Heart right ventricle (tissue), 16 donors: ENCODE measurements around the gene FGF9. TPM values are rescaled to one million over a fixed set of nuclear protein-coding genes. Genes with fewer than 3 reads are reported as not detected.

ENCODE experiments used
- ATAC-seq, 8 donors: fragments of 200-7000 bp; cut with Tn5 transposase; one replicate each; pipeline ENCODE4 v1.9.1; 2020; ENCODE audit warnings: mild to moderate bottlenecking in 8 of 8, moderate library complexity in 8 of 8, moderate number of reproducible peaks in 1 of 8
- DNase-seq, 2 donors: peaks; one replicate each; pipeline ENCODE4 v3.0.0-alpha.2; 2020
- H3K27ac ChIP-seq, 10 donors: fragments of 200-600 bp; sonication (generic) in 2 of 10; one replicate each; pipeline versions ENCODE4 v1.5.0 to v1.8.0; 2020 to 2022; ENCODE audit warnings: mild to moderate bottlenecking in 3 of 10
- H3K27me3 ChIP-seq, 7 donors: fragments of 200-600 bp; one replicate each; pipeline ENCODE4 v1.8.0; 2021 to 2022; ENCODE audit warnings: mild to moderate bottlenecking in 2 of 7
- H3K36me3 ChIP-seq, 9 donors: fragments of 200-600 bp; sonication (generic) in 1 of 9; one replicate each; pipeline versions ENCODE4 v1.5.0 to v1.8.0; 2020 to 2022; ENCODE audit warnings: mild to moderate bottlenecking in 2 of 9
- H3K4me1 ChIP-seq, 9 donors: fragments of 200-600 bp; sonication (generic) in 1 of 9; one replicate each; pipeline versions ENCODE4 v1.5.0 to v1.8.0; 2020 to 2022; ENCODE audit warnings: mild to moderate bottlenecking in 4 of 9
- H3K4me3 ChIP-seq, 10 donors: fragments of 200-600 bp; sonication (generic) in 2 of 10; one replicate each; pipeline versions ENCODE4 v1.5.0 to v1.8.0; 2020 to 2022; ENCODE audit warnings: mild to moderate bottlenecking in 7 of 10, moderate library complexity in 2 of 10
- H3K9me3 ChIP-seq, 11 donors: fragments of 200-600 bp in 10 of 11; sonication (generic) in 2 of 11; one replicate each; pipeline versions ENCODE4 v1.5.0 to v1.8.0; 2013 to 2022; ENCODE audit warnings: mild to moderate bottlenecking in 2 of 11, control low read depth in 1 of 11, moderate library complexity in 1 of 11
- WGBS, 2 donors: extraction: QIAGEN DNeasy Blood & Tissue Kit; methylation state at CpG; one replicate each; pipeline ENCODE4 v1.1.7; 2013; ENCODE audit warnings: inconsistent platforms in 1 of 2; 5-methylcytosine and 5-hydroxymethylcytosine counted together
- intact Hi-C, 10 donors: fragments of 100-400 bp; cut with DNase I; formaldehyde crosslinking; loops; one replicate each; pipeline versions ENCODE4 v1.11.1 to v1.14.2; 2022
- polyA plus RNA-seq, 2 donors: library from polyadenylated mRNA; stranded (reverse); fragments of 200-250 nt; gene quantifications; one replicate each; pipeline ENCODE4 v1.2.3, GENCODE V29; 2013
- total RNA-seq, 10 donors: library from RNA; stranded (reverse); fragmentation: NEBNext Ultra II Directional in 3 of 10; extraction: Animal tissue kit (Norgen Biotek cat#: 25700) in 3 of 10; gene quantifications; one replicate each; pipeline versions ENCODE4 v1.2.1 to v1.2.4, GENCODE V29; 2021 to 2023
- TF ChIP-seq, protein P1 (sequence below), 9 donors: fragments of 200-600 bp; sonication (generic) in 2 of 9; IDR thresholded peaks; one replicate each; pipeline versions ENCODE4 v1.5.0 to v1.8.0; 2021 to 2022; ENCODE audit warnings: antibody characterized with exemption in 9 of 9, mild to moderate bottlenecking in 5 of 9, moderate library complexity in 1 of 9
- donor health status: Arrhythmogenic right ventricular cardiomyopathy.
- donor health status: ischemic (EF 13 %, LVEDD 7.1; RV severe dilation, severe dysfunction).
- donor health status: healthy with polysubstance abuse.
- donor health status: DM: no; HTN: yes; CAD: no.
- donor health status: DM: no; HTN: no; CAD: no.
- donor health status: ischemic (EF 25% LVEDD 6.9; RV normal size, moderate dysfunction).
- donor health status: ischemic (EF 25% LVEDD 5.7; RV mildly dilated, moderate dysfunction).
- donor health status: healthy.
- donor health status: DM: yes; HTN: yes; CAD: no.
- donor health status: Ischemic cardiomyopathy.
- donor health status: ischemic (EF 35%, LVEDD 5.7; RV mildly dilated, moderate dysfunction).
- donor health status: nonischemic (EF 11% LVEDD 7.7; RV severe dilation, severe dysfunction).
- donor health status: DM: yes; HTN: yes; CAD: no.
- donor health status: PGD.
- donor health status: ischemic (EF 29% LVEDD 5.4; RV normal size, mild dysfunction).
- donor health status: nonischemic (EF 23%, LVEDD 6.1; RV moderate dilation, normal function).

The FGF9 gene
- total and polyA plus RNA-seq, 12 donors, result 0.96 to 14.0 (median 9.3) TPM

DNA sequence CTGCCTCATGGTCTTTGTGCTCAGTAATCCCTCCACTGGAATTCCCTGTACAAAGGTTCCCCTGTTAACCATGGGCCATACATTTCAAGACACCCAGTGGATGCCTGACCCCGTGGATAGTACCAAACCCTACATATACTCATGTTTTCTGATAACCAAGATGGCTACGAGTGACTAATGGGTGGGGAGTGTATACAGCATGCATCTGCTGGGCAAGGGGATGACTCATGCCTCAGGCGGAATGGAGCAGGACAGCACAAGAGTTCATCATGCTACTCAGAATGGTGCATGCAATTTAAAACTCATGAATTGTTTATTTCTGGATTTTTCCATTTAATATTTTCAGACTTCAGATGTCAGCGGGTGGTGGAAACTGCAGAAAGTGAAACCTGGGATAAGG is 13.3 kb upstream of the FGF9 start:
- H3K27me3 ChIP-seq, result peaks cover 0 to 36% (median 23%) of the 10 kb centered on the region in 7 donors

GRCh38 chr13:21659087-21659486 is 11.8 kb upstream of the FGF9 start:
- intact Hi-C loops, result no loop called here
- no peaks in the 10 kb centered on the region for H3K36me3 ChIP-seq
- WGBS, 2 donors, result 66 to 70% methylated on average over 6 of the region's 6 CpGs
- ATAC-seq (no peak), DNase-seq (no peak)
- TF ChIP-seq, protein P1, sequence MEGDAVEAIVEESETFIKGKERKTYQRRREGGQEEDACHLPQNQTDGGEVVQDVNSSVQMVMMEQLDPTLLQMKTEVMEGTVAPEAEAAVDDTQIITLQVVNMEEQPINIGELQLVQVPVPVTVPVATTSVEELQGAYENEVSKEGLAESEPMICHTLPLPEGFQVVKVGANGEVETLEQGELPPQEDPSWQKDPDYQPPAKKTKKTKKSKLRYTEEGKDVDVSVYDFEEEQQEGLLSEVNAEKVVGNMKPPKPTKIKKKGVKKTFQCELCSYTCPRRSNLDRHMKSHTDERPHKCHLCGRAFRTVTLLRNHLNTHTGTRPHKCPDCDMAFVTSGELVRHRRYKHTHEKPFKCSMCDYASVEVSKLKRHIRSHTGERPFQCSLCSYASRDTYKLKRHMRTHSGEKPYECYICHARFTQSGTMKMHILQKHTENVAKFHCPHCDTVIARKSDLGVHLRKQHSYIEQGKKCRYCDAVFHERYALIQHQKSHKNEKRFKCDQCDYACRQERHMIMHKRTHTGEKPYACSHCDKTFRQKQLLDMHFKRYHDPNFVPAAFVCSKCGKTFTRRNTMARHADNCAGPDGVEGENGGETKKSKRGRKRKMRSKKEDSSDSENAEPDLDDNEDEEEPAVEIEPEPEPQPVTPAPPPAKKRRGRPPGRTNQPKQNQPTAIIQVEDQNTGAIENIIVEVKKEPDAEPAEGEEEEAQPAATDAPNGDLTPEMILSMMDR (IDR thresholded peaks at IDR 0.05), result no peak
- peaks cover 0 to 18% (median 0%) of the 10 kb centered on the region in 11 donors for H3K9me3 ChIP-seq
- H3K27me3 ChIP-seq, result peaks cover 0 to 44% (median 32%) of the 10 kb centered on the region in 7 donors
- H3K4me1 ChIP-seq, result no peaks in the 10 kb centered on the region
- H3K4me3 ChIP-seq, result no peak overlapping the region
- H3K27ac ChIP-seq, result no peak overlapping the region

More for the DNA sequence above, 13.3 kb upstream of the FGF9 start:
- Histone ChIP-seq H3K4me1 (no peaks in the 10 kb centered on the region), H3K4me3 (no peak overlapping the region), H3K9me3 (peaks cover 0 to 18% (median 0%) of the 10 kb centered on the region in 11 donors), H3K36me3 (no peaks in the 10 kb centered on the region), H3K27ac (no peak overlapping the region)
- no peak for ATAC-seq
- TF ChIP-seq, protein P1 (IDR thresholded peaks at IDR 0.05), result no peak
- intact Hi-C loops, result no loop called here
- no peak for DNase-seq
- 72 to 82% methylated on average over 4 of the region's 4 CpGs for WGBS, 2 donors

DNA sequence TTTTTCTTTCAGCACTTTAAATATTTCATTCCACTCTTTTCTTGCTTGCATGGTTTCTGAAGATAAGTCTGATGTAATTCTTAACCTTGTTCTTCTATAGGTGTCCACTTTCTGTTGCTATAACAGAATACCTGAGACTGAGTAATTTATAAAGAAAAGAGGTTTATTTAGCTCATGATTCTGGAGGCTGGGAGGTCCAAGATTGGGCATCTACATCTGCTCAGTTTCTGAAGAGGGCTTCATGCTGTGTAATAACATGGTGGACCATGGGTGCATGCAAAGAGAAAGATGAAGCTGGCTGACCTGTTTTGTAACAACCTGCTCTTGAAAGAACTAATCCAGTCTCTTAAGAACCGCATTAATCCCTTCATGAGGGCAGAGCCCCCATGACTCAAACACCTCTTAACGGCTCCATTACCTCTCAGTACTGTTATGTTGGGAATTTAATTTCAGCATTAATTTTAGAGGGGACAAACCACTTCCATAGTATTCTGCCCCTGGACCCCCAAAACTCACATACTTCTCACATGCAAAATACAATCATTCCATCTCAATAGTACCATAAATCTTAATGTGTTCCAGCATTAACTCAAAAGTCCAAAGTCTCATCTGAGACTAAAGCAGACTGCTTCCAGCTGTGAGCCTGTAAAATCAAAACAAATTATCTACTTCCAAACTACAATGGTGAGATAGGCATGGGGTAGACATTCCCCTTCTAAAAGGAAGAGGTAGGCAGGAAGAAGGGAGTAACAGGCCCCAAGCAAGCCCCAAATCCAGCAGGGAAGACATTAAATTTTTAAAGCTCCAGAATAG is 9.6 kb upstream of the FGF9 start:
- intact Hi-C loops, result no loop called here
- TF ChIP-seq, protein P1 (IDR thresholded peaks at IDR 0.05), result no peak
- no peaks in the 10 kb centered on the region for H3K4me1 ChIP-seq
- H3K27me3 ChIP-seq, result peaks cover 0 to 66% (median 44%) of the 10 kb centered on the region in 7 donors
- H3K4me3 ChIP-seq, result no peak overlapping the region
- no peak for DNase-seq
- no peak overlapping the region for H3K27ac ChIP-seq
- ATAC-seq, result no peak
- peaks cover 0 to 8% (median 0%) of the 10 kb centered on the region in 11 donors for H3K9me3 ChIP-seq
- 90 to 93% methylated on average over 2 of the region's 2 CpGs for WGBS, 2 donors
- no peaks in the 10 kb centered on the region for H3K36me3 ChIP-seq

DNA sequence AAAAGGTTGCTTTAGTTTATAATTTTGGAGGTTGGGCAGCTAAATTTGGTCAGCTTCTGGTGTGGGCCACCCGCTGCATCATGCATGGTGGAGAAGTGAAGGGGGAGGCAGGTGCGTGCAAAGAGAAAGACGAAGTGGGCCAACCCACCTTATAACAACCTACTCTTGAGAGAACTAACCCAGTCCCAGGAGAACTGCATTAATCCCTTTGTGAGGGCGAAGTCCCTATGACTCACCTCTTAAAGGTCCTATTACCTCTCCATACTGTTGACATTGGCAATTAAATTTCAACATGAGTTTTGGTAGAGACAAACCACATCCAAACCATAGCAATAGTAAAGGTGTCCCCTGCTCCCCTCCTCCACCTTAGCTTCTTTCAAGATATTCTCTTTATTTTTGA is 7.7 kb upstream of the FGF9 start:
- Histone ChIP-seq H3K4me1 (peaks cover 0 to under 1% (median 0%) of the 10 kb centered on the region in 9 donors), H3K27me3 (peaks cover 0 to 68% (median 55%) of the 10 kb centered on the region in 7 donors), H3K4me3 (no peak overlapping the region), H3K9me3 (peaks cover 0 to 8% (median 0%) of the 10 kb centered on the region in 11 donors), H3K27ac (no peak overlapping the region), H3K36me3 (no peaks in the 10 kb centered on the region)
- 91 to 98% methylated on average over 4 of the region's 4 CpGs for WGBS, 2 donors
- ATAC-seq (no peak), DNase-seq (no peak)
- intact Hi-C loops, result no loop called here
- TF ChIP-seq, protein P1 (IDR thresholded peaks at IDR 0.05), result no peak
